Stimulated activated memory B cell treated with anti-CD40 and anti-IgM and Interleukin-4, amounts not matched to agents 10 μg/mL and 1 μg/mL and 100 μg/mL, for 72 hours (primary cell): ENCODE results near the gene GSTT4.
A peak's percentile ranks its signal among the peaks of the same experiment; 100 is the strongest.
"Not testable (repeated sequence)": the region's sequence is repeated elsewhere in the genome, so short reads cannot be mapped to it uniquely, and the experiment has no call there.

Experiments used
- ATAC-seq: fragments of 150-1000 bp; cut with Tn5 transposase; 2 replicates; pipeline ENCODE4 v1.10.0; 2021
- H3K27ac Mint-ChIP-seq: one replicate; pipeline ENCODE4 v1.8.0; 2022; ENCODE audit warnings: mild to moderate bottlenecking, mixed read lengths
- H3K27me3 Mint-ChIP-seq: one replicate; pipeline ENCODE4 v1.8.0; 2022; ENCODE audit warnings: mixed read lengths
- H3K36me3 Mint-ChIP-seq: one replicate; pipeline ENCODE4 v1.8.0; 2022; ENCODE audit warnings: mixed read lengths
- H3K4me1 Mint-ChIP-seq: one replicate; pipeline ENCODE4 v1.8.0; 2022; ENCODE audit warnings: mixed read lengths
- H3K4me3 Mint-ChIP-seq: one replicate; pipeline ENCODE4 v1.8.0; 2022; ENCODE audit warnings: mild to moderate bottlenecking, moderate library complexity, mixed read lengths
- H3K9me3 Mint-ChIP-seq: one replicate; pipeline ENCODE4 v1.8.0; 2022; ENCODE audit warnings: mixed read lengths

GSTT4 gene

DNA sequence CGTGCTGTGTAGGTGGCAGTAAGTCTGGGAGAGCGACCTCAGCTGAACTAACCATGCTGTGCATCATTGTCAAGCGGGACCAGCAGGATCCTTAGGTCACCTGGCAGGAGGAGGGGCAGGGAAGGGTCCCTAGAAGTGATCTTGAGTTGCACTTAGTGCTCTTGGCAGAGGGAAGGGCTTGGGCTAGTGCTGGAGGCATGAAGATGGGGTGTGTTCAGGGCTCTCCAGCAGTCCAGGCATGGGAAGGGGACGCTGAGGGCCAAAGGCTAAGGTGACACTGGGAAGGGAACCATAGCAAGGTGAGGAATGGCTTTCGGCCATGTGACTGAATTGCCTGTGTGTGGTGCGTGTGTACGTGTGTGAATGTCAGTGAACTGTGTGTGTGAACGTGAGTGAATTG is 19.2 kb downstream of the GSTT4 start:
- H3K27ac Mint-ChIP-seq, H3K4me1 Mint-ChIP-seq, H3K9me3 Mint-ChIP-seq, H3K27me3 Mint-ChIP-seq, ATAC-seq, H3K36me3 Mint-ChIP-seq, H3K4me3 Mint-ChIP-seq: not testable (repeated sequence)

- peak; percentile 69 for ATAC-seq
- H3K4me3 Mint-ChIP-seq, result no peak overlapping the region
- no peak overlapping the region for H3K27ac Mint-ChIP-seq
- no peaks in the 10 kb centered on the region for H3K9me3 Mint-ChIP-seq
- no peaks in the 10 kb centered on the region for H3K27me3 Mint-ChIP-seq
- peaks cover 5% of the 10 kb centered on the region for H3K4me1 Mint-ChIP-seq
- no peaks in the 10 kb centered on the region for H3K36me3 Mint-ChIP-seq
Observed at GRCh38 chr22:23984430-23984829, 20.8 kb downstream of the GSTT4 start.

GRCh38 chr22:23980567-23980966 is 24.7 kb downstream of the GSTT4 start:
- H3K4me3 Mint-ChIP-seq, H3K4me1 Mint-ChIP-seq, H3K9me3 Mint-ChIP-seq, H3K36me3 Mint-ChIP-seq, H3K27me3 Mint-ChIP-seq, ATAC-seq, H3K27ac Mint-ChIP-seq: not testable (repeated sequence)

DNA sequence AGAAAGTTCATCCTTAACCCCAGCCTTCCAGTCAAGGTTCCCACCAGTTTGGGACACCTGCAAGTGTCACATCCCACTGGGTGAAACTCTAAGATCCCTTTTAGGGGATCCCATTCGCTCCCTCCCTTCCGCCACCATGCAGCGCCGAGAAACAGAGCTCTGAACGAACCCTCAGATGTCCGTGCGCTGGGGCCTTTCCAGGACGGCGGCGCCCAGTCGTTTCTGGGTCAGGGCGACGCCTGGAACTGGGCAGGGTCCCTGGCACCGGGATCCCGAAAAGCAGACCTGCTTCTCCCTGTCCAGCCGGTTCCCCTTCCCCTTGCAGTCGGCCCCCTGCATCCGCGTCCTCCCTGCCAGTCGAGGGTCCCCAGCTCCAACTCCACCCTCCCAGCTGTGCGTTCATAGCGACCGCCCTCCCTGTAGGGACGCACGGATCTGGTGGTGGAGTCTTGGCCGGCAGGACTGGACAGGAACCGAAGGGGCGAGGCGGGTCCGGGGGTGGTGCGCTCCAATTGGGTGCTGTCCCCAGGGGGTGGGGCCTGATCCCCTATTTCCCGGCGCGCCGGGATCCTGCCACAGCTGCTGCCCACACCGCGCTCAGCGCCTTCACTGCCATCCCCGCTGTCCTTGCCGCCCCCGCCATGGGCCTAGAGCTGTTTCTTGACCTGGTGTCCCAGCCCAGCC is 25.6 kb downstream of the GSTT4 start, which contains the start of gene GSTT2:
GSTT2 (plus strand) TSS at position 578 of the 684 bp plus-strand sequence.
- not testable (repeated sequence) for H3K27me3 Mint-ChIP-seq, H3K9me3 Mint-ChIP-seq, H3K36me3 Mint-ChIP-seq, H3K4me1 Mint-ChIP-seq, H3K4me3 Mint-ChIP-seq, H3K27ac Mint-ChIP-seq, ATAC-seq

- ATAC-seq, H3K4me3 Mint-ChIP-seq, H3K9me3 Mint-ChIP-seq, H3K36me3 Mint-ChIP-seq, H3K27me3 Mint-ChIP-seq, H3K4me1 Mint-ChIP-seq, H3K27ac Mint-ChIP-seq: not testable (repeated sequence)
Observed at GRCh38 chr22:23977304-23977703, 27.9 kb downstream of the GSTT4 start.

DNA sequence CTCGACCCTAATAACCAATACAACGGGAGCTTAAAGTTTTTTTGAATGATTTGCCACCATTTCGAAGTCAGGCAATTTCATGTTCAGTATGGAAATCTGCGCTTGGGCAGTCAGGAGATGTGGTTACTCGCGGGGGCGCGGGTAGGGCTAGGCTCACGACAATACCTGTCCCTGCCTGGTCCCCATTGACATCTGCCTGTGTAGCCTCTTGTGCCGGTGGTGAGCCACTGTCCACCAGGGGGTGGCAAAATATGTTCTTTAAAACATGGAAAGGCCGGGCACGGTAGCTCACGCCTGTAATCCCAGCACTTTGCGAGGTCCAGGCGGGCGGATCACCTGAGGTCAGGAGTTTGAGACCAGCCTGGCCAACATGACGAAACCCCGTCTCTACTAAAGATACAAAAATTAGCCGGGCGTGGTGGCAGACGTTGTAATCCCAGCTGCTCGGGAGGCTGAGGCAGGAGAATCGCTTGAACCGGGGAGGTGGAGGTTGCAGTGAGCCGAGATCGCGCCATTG is 30.4 kb downstream of the GSTT4 start:
- ATAC-seq, result peak; percentile 72
- H3K27me3 Mint-ChIP-seq, H3K9me3 Mint-ChIP-seq, H3K4me3 Mint-ChIP-seq, H3K27ac Mint-ChIP-seq: not testable (repeated sequence)
- Mint-ChIP-seq H3K36me3 (peaks cover 20% of the 10 kb centered on the region), H3K4me1 (peaks cover 22% of the 10 kb centered on the region)

GRCh38 chr22:23974345-23974744 is 30.9 kb downstream of the GSTT4 start, which contains the start of gene DDT:
Gene DDT (minus strand): TSS chr22:23974441. CDS start chr22:23974414, 27 bp downstream.
- not testable (repeated sequence) for H3K27me3 Mint-ChIP-seq, H3K4me3 Mint-ChIP-seq, H3K9me3 Mint-ChIP-seq, H3K27ac Mint-ChIP-seq
- peak; percentile 98 for ATAC-seq
- Mint-ChIP-seq H3K36me3 (peaks cover 25% of the 10 kb centered on the region), H3K4me1 (peaks cover 23% of the 10 kb centered on the region)

DNA sequence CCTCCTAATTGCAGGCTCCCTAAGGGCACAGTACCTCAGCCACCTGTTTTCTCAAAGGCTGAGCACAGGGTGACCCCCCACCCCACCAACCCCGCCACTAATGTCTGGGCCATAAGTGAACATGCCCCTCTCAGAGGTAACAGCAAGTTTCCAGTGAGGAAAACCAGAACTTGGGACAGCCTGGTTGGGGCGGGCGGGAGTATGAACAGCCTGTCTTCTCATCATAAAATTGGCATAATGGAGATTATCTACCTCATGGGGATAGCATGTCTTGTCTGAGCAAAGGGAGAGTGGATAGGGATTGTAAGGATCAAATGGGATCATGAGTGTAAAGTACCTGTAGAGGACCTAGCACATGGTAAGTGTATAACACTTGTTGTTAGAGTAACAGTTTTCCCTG is 33.3 kb downstream of the GSTT4 start:
- H3K4me3 Mint-ChIP-seq, H3K9me3 Mint-ChIP-seq, H3K27me3 Mint-ChIP-seq, H3K27ac Mint-ChIP-seq, ATAC-seq: not testable (repeated sequence)
- Mint-ChIP-seq H3K36me3 (peaks cover 29% of the 10 kb centered on the region), H3K4me1 (peaks cover 27% of the 10 kb centered on the region)

- Mint-ChIP-seq H3K27ac (no peak overlapping the region), H3K27me3 (no peaks in the 10 kb centered on the region), H3K4me3 (no peak overlapping the region), H3K9me3 (no peaks in the 10 kb centered on the region), H3K4me1 (peaks cover 27% of the 10 kb centered on the region), H3K36me3 (peaks cover 29% of the 10 kb centered on the region)
- ATAC-seq, result no peak
Observed at GRCh38 chr22:23970816-23971486, 34.3 kb downstream of the GSTT4 start.

DNA sequence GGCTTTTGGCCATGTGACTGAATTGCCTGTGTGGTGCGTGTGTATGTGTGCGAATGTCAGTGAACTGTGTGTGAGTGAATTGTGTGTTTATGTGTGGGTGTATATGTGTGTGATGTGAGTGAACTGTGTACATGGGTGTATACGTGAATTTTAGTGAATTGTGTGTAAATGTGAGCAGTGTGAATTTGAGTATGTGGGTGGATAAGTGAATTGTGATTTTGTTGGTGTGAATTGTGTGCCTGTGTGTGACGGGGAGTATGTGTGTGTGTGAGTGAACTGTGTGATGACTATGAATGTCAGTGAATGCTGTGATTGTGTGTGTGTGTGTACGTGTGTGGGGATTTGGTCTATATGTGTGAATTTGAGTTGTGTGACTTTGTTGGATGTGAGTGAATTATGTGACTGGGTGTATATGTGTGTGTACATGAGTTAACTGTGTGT is 35.0 kb downstream of the GSTT4 start:
- no peak for ATAC-seq
- Mint-ChIP-seq H3K27me3 (no peaks in the 10 kb centered on the region), H3K4me1 (peaks cover 27% of the 10 kb centered on the region), H3K9me3 (no peaks in the 10 kb centered on the region), H3K4me3 (no peak overlapping the region), H3K27ac (no peak overlapping the region), H3K36me3 (peaks cover 29% of the 10 kb centered on the region)

DNA sequence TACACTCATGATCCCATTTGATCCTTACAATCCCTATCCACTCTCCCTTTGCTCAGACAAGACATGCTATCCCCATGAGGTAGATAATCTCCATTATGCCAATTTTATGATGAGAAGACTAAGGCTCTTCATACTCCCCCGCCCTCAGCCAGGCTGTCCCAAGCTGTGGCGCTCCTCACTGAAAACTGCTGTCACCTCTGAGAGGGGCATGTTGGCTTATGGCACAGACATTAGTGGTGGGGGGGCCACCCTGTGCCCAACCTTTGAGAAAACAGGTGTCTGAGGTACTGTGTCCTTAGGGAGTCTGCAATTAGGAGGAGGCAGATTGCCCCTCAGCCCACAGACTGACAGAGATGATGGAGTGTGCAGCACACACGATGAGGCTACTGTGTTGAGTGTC is 36.2 kb downstream of the GSTT4 start:
- Mint-ChIP-seq H3K4me3 (no peak overlapping the region), H3K4me1 (peaks cover 27% of the 10 kb centered on the region), H3K36me3 (peaks cover 29% of the 10 kb centered on the region), H3K27ac (no peak overlapping the region), H3K27me3 (no peaks in the 10 kb centered on the region), H3K9me3 (no peaks in the 10 kb centered on the region)
- ATAC-seq, result no peak

GRCh38 chr22:23966568-23966967 is 38.7 kb downstream of the GSTT4 start, which contains the start of gene DDTL:
Gene DDTL (plus strand): TSS chr22:23966888. CDS start chr22:23966915, 27 bp downstream.
- H3K36me3 Mint-ChIP-seq, result peaks cover 24% of the 10 kb centered on the region
- not testable (repeated sequence) for H3K27me3 Mint-ChIP-seq, H3K9me3 Mint-ChIP-seq, H3K4me3 Mint-ChIP-seq, H3K27ac Mint-ChIP-seq
- peak; percentile 98 for ATAC-seq
- H3K4me1 Mint-ChIP-seq, result peaks cover 22% of the 10 kb centered on the region

- H3K9me3 Mint-ChIP-seq, H3K27me3 Mint-ChIP-seq, H3K4me3 Mint-ChIP-seq, H3K27ac Mint-ChIP-seq: not testable (repeated sequence)
- peak; percentile 75 for ATAC-seq
- Mint-ChIP-seq H3K4me1 (peaks cover 17% of the 10 kb centered on the region), H3K36me3 (peaks cover 21% of the 10 kb centered on the region)
Observed at GRCh38 chr22:23966094-23966493, 39.2 kb downstream of the GSTT4 start.

DNA sequence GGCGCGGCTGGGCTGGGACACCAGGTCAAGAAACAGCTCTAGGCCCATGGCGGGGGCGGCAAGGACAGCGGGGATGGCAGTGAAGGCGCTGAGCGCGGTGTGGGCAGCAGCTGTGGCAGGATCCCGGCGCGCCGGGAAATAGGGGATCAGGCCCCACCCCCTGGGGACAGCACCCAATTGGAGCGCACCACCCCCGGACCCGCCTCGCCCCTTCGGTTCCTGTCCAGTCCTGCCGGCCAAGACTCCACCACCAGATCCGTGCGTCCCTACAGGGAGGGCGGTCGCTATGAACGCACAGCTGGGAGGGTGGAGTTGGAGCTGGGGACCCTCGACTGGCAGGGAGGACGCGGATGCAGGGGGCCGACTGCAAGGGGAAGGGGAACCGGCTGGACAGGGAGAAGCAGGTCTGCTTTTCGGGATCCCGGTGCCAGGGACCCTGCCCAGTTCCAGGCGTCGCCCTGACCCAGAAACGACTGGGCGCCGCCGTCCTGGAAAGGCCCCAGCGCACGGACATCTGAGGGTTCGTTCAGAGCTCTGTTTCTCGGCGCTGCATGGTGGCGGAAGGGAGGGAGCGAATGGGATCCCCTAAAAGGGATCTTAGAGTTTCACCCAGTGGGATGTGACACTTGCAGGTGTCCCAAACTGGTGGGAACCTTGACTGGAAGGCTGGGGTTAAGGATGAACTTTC is 44.0 kb downstream of the GSTT4 start, which contains the start of gene GSTT2B:
GSTT2B (minus strand) TSS at position 112 of the 688 bp plus-strand sequence; CDS start at position 48, 64 bp downstream.
- H3K27ac Mint-ChIP-seq, ATAC-seq: not testable (repeated sequence)

GRCh38 chr22:23956301-23956900 is 48.9 kb downstream of the GSTT4 start:
- peak overlapping the region; percentile 60 for H3K27ac Mint-ChIP-seq
- H3K4me3 Mint-ChIP-seq, H3K27me3 Mint-ChIP-seq, H3K9me3 Mint-ChIP-seq, H3K4me1 Mint-ChIP-seq, H3K36me3 Mint-ChIP-seq: not testable (repeated sequence)
- ATAC-seq, result peak; percentile 80

More for the DNA sequence above, 44.0 kb downstream of the GSTT4 start, which contains the start of gene GSTT2B:
- H3K27me3 Mint-ChIP-seq, H3K4me1 Mint-ChIP-seq, H3K9me3 Mint-ChIP-seq, H3K36me3 Mint-ChIP-seq, H3K4me3 Mint-ChIP-seq: not testable (repeated sequence)
